Activated CD4-positive, alpha-beta T cell treated with anti-CD3 and anti-CD28 coated beads, Interleukin-2, amount 10 ng/mL, durations not matched to agents 24 days and 14 days (primary cell): ENCODE data around the gene CCHCR1. TPM values are rescaled to one million over a fixed set of nuclear protein-coding genes. Genes with fewer than 3 reads are reported as not detected.

Experiments used
- DNase-seq: peaks from one replicate; pipeline ENCODE4 v3.0.0; 2022
- H3K27ac Mint-ChIP-seq: one replicate; pipeline ENCODE4 v1.8.0; 2022; ENCODE audit warnings: mild to moderate bottlenecking, mixed read lengths
- H3K27me3 Mint-ChIP-seq: one replicate; pipeline ENCODE4 v1.8.0; 2022; ENCODE audit warnings: mixed read lengths
- H3K36me3 Mint-ChIP-seq: one replicate; pipeline ENCODE4 v1.8.0; 2022; ENCODE audit warnings: low read depth, mild to moderate bottlenecking, mixed read lengths
- H3K4me1 Mint-ChIP-seq: one replicate; pipeline ENCODE4 v1.8.0; 2021; ENCODE audit warnings: mixed read lengths
- H3K4me3 Mint-ChIP-seq: one replicate; pipeline ENCODE4 v1.8.0; 2022; ENCODE audit warnings: mild to moderate bottlenecking, moderate library complexity, mixed read lengths
- H3K9me3 Mint-ChIP-seq: one replicate; pipeline ENCODE4 v1.8.0; 2021; ENCODE audit warnings: mixed read lengths
- intact Hi-C: fragments of 100-400 bp; cut with micrococcal nuclease; formaldehyde crosslinking; loops from one replicate; pipeline ENCODE4 v1.15.1; 2023
- total RNA-seq: library from RNA; stranded (reverse); gene quantifications from 2 replicates; pipeline ENCODE4 v1.2.3, GENCODE V29; 2022

The CCHCR1 gene
- total RNA-seq, 1 donor from 2014 or later, result 52.7 TPM

- Mint-ChIP-seq H3K4me1 (peaks cover 47% of the 10 kb centered on the region), H3K9me3 (no peaks in the 10 kb centered on the region), H3K27me3 (peaks cover 3% of the 10 kb centered on the region), H3K27ac (peak overlapping the region; percentile 25), H3K4me3 (no peak overlapping the region), H3K36me3 (peaks cover 45% of the 10 kb centered on the region)
- DNase-seq, result no peak
- intact Hi-C loops, result no loop called here
These were observed 5.0 kb upstream of the CCHCR1 start for GRCh38 chr6:31162463-31163165.

- peaks cover 45% of the 10 kb centered on the region for H3K36me3 Mint-ChIP-seq
- H3K4me1 Mint-ChIP-seq, result peaks cover 54% of the 10 kb centered on the region
These were observed 3.9 kb upstream of the CCHCR1 start for GRCh38 chr6:31161216-31162126.

GRCh38 chr6:31158863-31159855 lies 1.6 kb upstream of the CCHCR1 start:
- peak overlapping the region; percentile 97 for H3K4me3 Mint-ChIP-seq
- H3K36me3 Mint-ChIP-seq, result peaks cover 46% of the 10 kb centered on the region
- intact Hi-C loops, result loop anchor here (1.0 to 5.0 kb wide), 5 partner anchors 22 to 542 kb away; partner anchors contain the start of genes HLA-C, MRPS18B and PPP1R10
- peak overlapping the region; percentile 89 for H3K27ac Mint-ChIP-seq
- DNase-seq, result peak; percentile 80
- peaks cover 49% of the 10 kb centered on the region for H3K4me1 Mint-ChIP-seq
- no peaks in the 10 kb centered on the region for H3K9me3 Mint-ChIP-seq
- H3K27me3 Mint-ChIP-seq, result peaks cover 3% of the 10 kb centered on the region

More at GRCh38 chr6:31161216-31162126, 3.9 kb upstream of the CCHCR1 start:
- Mint-ChIP-seq H3K4me3 (peak overlapping the region; percentile 35), H3K27me3 (peaks cover 3% of the 10 kb centered on the region), H3K9me3 (no peaks in the 10 kb centered on the region), H3K27ac (no peak overlapping the region)
- intact Hi-C loops, result no loop called here
- DNase-seq, result no peak

GRCh38 chr6:31158140-31158862 lies 699 bp upstream of the CCHCR1 start, which contains the start of gene TCF19:
TSS of gene TCF19 (plus strand) at chr6:31158589. CDS start at chr6:31159470, 881 bp downstream.
- H3K9me3 Mint-ChIP-seq, result no peaks in the 10 kb centered on the region
- H3K4me3 Mint-ChIP-seq, result peak within 1 kb of the TSS; percentile 97
- H3K4me1 Mint-ChIP-seq, result peaks cover 41% of the 10 kb centered on the region
- H3K27ac Mint-ChIP-seq, result peak within 1 kb of the TSS; percentile 89
- peaks cover 42% of the 10 kb centered on the region for H3K36me3 Mint-ChIP-seq
- peaks cover 3% of the 10 kb centered on the region for H3K27me3 Mint-ChIP-seq
- intact Hi-C loops, result loop anchor here (2.0 to 5.0 kb wide), 4 partner anchors 22 to 541 kb away; partner anchors contain the start of genes HLA-C, MRPS18B and PPP1R10
- peak; percentile 100 for DNase-seq

- DNase-seq, result no peak
- Mint-ChIP-seq H3K4me1 (peaks cover 30% of the 10 kb centered on the region), H3K27ac (no peak overlapping the region), H3K36me3 (peaks cover 29% of the 10 kb centered on the region), H3K27me3 (peaks cover 3% of the 10 kb centered on the region), H3K9me3 (no peaks in the 10 kb centered on the region), H3K4me3 (peak overlapping the region; percentile 97)
- intact Hi-C loops, result loop anchor here (5.0 kb wide), 1 partner anchor 539 kb away; the partner anchor contains the start of genes MRPS18B and PPP1R10
These were observed 961 bp downstream of the CCHCR1 start for GRCh38 chr6:31156641-31157040.

GRCh38 chr6:31154436-31154835 lies 3.2 kb downstream of the CCHCR1 start:
- intact Hi-C loops, result no loop called here
- H3K9me3 Mint-ChIP-seq, result no peaks in the 10 kb centered on the region
- peaks cover 18% of the 10 kb centered on the region for H3K4me1 Mint-ChIP-seq
- H3K36me3 Mint-ChIP-seq, result peaks cover 19% of the 10 kb centered on the region
- DNase-seq, result no peak
- H3K27me3 Mint-ChIP-seq, result peaks cover 3% of the 10 kb centered on the region
- no peak overlapping the region for H3K27ac Mint-ChIP-seq
- no peak overlapping the region for H3K4me3 Mint-ChIP-seq

DNA sequence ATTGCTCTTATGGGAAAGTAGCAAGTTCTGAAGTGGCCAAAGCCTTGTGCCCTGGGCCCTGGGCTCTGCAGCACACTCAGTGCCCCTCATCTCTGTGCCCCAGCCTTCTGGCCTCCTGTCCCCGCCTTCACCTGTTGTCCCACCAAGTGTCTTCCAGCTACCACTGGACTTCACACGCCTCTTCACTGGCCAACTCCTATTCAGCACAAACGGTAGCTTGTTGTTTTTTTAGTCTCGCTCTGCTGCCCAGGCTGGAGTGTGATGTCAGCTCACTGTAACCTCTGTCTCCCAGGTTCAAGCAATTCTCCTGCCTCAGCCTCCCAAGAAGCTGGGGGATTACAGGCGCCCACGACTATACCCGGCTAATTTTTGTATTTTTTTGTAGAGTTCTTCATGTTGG lies 4.8 kb downstream of the CCHCR1 start:
- no peak overlapping the region for H3K4me3 Mint-ChIP-seq
- intact Hi-C loops, result no loop called here
- no peak overlapping the region for H3K27ac Mint-ChIP-seq

GRCh38 chr6:31149827-31150447 lies 7.7 kb downstream of the CCHCR1 start:
- Mint-ChIP-seq H3K36me3 (peaks cover 15% of the 10 kb centered on the region), H3K4me1 (peaks cover 2% of the 10 kb centered on the region), H3K9me3 (no peaks in the 10 kb centered on the region), H3K27me3 (no peaks in the 10 kb centered on the region), H3K4me3 (no peak overlapping the region), H3K27ac (no peak overlapping the region)
- no peak for DNase-seq
- intact Hi-C loops, result no loop called here

More for the DNA sequence above, 4.8 kb downstream of the CCHCR1 start:
- H3K9me3 Mint-ChIP-seq, result no peaks in the 10 kb centered on the region
- H3K27me3 Mint-ChIP-seq, result no peaks in the 10 kb centered on the region
- H3K36me3 Mint-ChIP-seq, result peaks cover 13% of the 10 kb centered on the region
- DNase-seq, result no peak
- peaks cover 9% of the 10 kb centered on the region for H3K4me1 Mint-ChIP-seq

- Mint-ChIP-seq H3K27ac (no peak overlapping the region), H3K27me3 (no peaks in the 10 kb centered on the region), H3K9me3 (no peaks in the 10 kb centered on the region), H3K4me1 (peaks cover 2% of the 10 kb centered on the region), H3K4me3 (no peak overlapping the region), H3K36me3 (peaks cover 11% of the 10 kb centered on the region)
- intact Hi-C loops, result no loop called here
- DNase-seq, result no peak
These were observed 12.2 kb downstream of the CCHCR1 start for GRCh38 chr6:31145386-31145785.

DNA sequence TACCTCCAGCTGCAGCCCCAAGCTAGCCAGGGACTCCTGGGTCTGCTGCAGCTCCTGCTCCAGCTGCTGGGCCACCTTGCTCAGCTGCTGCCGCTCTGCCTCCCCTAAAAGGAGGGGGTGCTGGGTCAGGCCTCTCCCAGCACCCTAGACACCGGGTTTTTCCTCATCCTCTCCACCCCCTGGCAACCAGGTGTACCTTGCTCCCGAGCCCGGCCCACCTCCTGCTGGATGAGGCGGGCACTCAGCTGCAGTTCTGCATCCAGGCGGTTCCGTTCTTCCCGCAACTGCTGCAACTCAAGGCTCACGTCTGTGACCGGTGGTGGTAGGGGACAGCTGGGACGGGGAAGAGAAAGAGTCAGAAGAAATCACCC lies 12.6 kb downstream of the CCHCR1 start:
- Mint-ChIP-seq H3K36me3 (peaks cover 9% of the 10 kb centered on the region), H3K27ac (no peak overlapping the region), H3K27me3 (no peaks in the 10 kb centered on the region), H3K4me3 (no peak overlapping the region), H3K4me1 (peaks cover 2% of the 10 kb centered on the region), H3K9me3 (no peaks in the 10 kb centered on the region)
- intact Hi-C loops, result no loop called here
- DNase-seq, result no peak

DNA sequence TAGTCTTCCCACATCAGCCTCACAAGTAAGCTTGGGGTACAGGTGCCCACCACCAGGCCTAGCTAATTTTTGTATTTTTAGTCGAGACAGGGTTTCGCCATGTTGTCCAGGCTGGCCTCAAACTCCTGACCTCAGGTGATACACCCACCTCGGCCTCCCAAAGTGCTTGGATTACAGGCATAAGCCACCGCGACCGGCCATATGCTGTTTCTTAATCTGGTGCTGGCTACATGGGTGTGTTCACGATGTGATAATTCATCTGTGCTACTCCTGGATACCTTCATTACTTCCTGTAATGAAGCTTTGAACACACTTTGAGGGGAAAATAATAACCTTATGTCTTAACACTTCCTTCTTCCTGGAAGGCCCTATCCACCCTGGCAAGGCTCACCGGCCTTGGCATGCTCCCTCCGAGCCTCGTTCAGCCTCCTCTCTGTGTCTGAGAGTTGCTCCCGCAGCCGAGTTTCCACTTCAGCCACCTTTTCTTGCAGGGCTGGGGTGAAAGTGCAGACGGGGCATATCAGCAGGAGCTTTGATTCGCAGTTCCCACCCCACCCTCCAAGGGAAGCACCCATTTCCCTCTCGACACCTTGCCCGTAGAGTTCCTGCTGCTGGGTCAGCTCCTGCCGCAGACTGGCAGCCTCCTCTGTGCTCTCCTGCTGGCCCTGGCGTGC lies 13.2 kb downstream of the CCHCR1 start:
- Mint-ChIP-seq H3K27me3 (no peaks in the 10 kb centered on the region), H3K4me1 (peaks cover 2% of the 10 kb centered on the region), H3K9me3 (no peaks in the 10 kb centered on the region), H3K27ac (no peak overlapping the region), H3K4me3 (no peak overlapping the region), H3K36me3 (peaks cover 9% of the 10 kb centered on the region)
- intact Hi-C loops, result no loop called here
- no peak for DNase-seq

DNA sequence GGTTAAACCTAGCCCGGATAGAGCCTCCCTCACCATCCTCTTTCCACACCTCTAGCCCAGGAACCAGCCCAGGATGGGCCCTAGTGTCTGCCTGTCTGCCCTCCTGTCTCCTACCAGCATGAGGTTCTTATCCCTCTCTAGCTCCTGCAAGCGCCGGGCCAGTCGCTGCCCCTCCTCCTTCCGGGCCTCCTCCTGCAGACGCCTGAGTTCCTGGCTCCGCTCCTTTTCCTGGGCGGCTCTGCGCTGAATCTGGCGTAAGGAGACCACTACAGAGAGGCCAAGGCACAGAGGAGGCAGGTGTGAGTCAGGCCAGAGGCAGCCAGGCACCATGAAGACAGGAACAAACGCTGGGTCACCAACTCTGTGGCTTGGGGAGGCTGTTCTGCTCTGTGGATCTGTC lies 14.5 kb downstream of the CCHCR1 start:
- intact Hi-C loops, result no loop called here
- peaks cover 4% of the 10 kb centered on the region for H3K27me3 Mint-ChIP-seq
- no peak overlapping the region for H3K27ac Mint-ChIP-seq
- no peak overlapping the region for H3K4me3 Mint-ChIP-seq
- no peak for DNase-seq
- H3K4me1 Mint-ChIP-seq, result peaks cover 2% of the 10 kb centered on the region
- no peaks in the 10 kb centered on the region for H3K9me3 Mint-ChIP-seq
- peaks cover 9% of the 10 kb centered on the region for H3K36me3 Mint-ChIP-seq
